ENCODE results near the gene CLPSL2. TPM values are rescaled to one million over a fixed set of nuclear protein-coding genes. Genes with fewer than 3 reads are reported as not detected.
A peak's percentile ranks its signal among the peaks of the same experiment; 100 is the strongest.

The CLPSL2 gene
- total RNA-seq, 1 donor from 2014 or later = not detected

GRCh38 chr6:35736253-35736894, 40.0 kb upstream of the CLPSL2 start:
- Histone ChIP-seq H3K36me3 (ENCODE audit: control insufficient read depth, insufficient read depth, low read length) (no peaks in the 10 kb centered on the region), H3K27me3 (ENCODE audit: control insufficient read depth, insufficient read depth, low read length) (no peaks in the 10 kb centered on the region), H3K4me3 (ENCODE audit: low read depth, low read length) (no peak overlapping the region)
- peak; percentile 94 for TF ChIP-seq CTCF (IDR thresholded peaks at IDR 0.05; ENCODE audit: insufficient read depth, low read length, severe bottlenecking)
- DNase-seq (ENCODE audit: low read depth) = peak; percentile 49
- FAIRE-seq = no peak

- FAIRE-seq = no peak
- no peak for DNase-seq (ENCODE audit: low read depth)
- Histone ChIP-seq H3K36me3 (ENCODE audit: control insufficient read depth, insufficient read depth, low read length) (no peaks in the 10 kb centered on the region), H3K4me3 (ENCODE audit: low read depth, low read length) (no peak within 1 kb of the TSS), H3K27me3 (ENCODE audit: control insufficient read depth, insufficient read depth, low read length) (no peaks in the 10 kb centered on the region)
- no peak for TF ChIP-seq CTCF (IDR thresholded peaks at IDR 0.05; ENCODE audit: insufficient read depth, low read length, severe bottlenecking)
These were observed 39.4 kb upstream of the CLPSL2 start, which contains the start of gene ARMC12 for GRCh38 chr6:35736982-35737412. Gene ARMC12 (plus strand): TSS chr6:35737032. CDS start chr6:35737109, 77 bp downstream.

GRCh38 chr6:35737413-35738211, 38.8 kb upstream of the CLPSL2 start:
- peak; percentile 77 for DNase-seq (ENCODE audit: low read depth)
- Histone ChIP-seq H3K27me3 (ENCODE audit: control insufficient read depth, insufficient read depth, low read length) (no peaks in the 10 kb centered on the region), H3K36me3 (ENCODE audit: control insufficient read depth, insufficient read depth, low read length) (no peaks in the 10 kb centered on the region), H3K4me3 (ENCODE audit: low read depth, low read length) (no peak overlapping the region)
- FAIRE-seq = no peak
- TF ChIP-seq CTCF (IDR thresholded peaks at IDR 0.05; ENCODE audit: insufficient read depth, low read length, severe bottlenecking) = peak; percentile 67

- no peak overlapping the region for H3K4me3 ChIP-seq (ENCODE audit: low read depth, low read length)
- DNase-seq (ENCODE audit: low read depth) = no peak
- H3K27me3 ChIP-seq (ENCODE audit: control insufficient read depth, insufficient read depth, low read length) = no peaks in the 10 kb centered on the region
- FAIRE-seq = no peak
- TF ChIP-seq CTCF (IDR thresholded peaks at IDR 0.05; ENCODE audit: insufficient read depth, low read length, severe bottlenecking) = no peak
- no peaks in the 10 kb centered on the region for H3K36me3 ChIP-seq (ENCODE audit: control insufficient read depth, insufficient read depth, low read length)
These were observed 36.5 kb upstream of the CLPSL2 start for GRCh38 chr6:35739645-35740524.

- H3K27me3 ChIP-seq (ENCODE audit: control insufficient read depth, insufficient read depth, low read length) = no peaks in the 10 kb centered on the region
- FAIRE-seq (no peak), DNase-seq (ENCODE audit: low read depth) (no peak)
- no peak for TF ChIP-seq CTCF (IDR thresholded peaks at IDR 0.05; ENCODE audit: insufficient read depth, low read length, severe bottlenecking)
- no peaks in the 10 kb centered on the region for H3K36me3 ChIP-seq (ENCODE audit: control insufficient read depth, insufficient read depth, low read length)
- no peak overlapping the region for H3K4me3 ChIP-seq (ENCODE audit: low read depth, low read length)
These were observed 33.6 kb upstream of the CLPSL2 start for GRCh38 chr6:35742842-35743241.
